Osteoblast (primary cell): ENCODE data around the gene CD19. TPM values are rescaled to one million over a fixed set of nuclear protein-coding genes. Genes with fewer than 3 reads are reported as not detected.

Experiments used
- DNase-seq: peaks from one replicate; pipeline ENCODE4 v3.0.0; 2011; ENCODE audit warnings: low spot score, mixed read lengths; ENCODE audit not compliant: insufficient read length; ENCODE audit errors: missing footprints
- H2AFZ ChIP-seq: 2 replicates; pipeline ENCODE4 v1.6.0; 2011; ENCODE audit warnings: mild to moderate bottlenecking, low read length
- H3K27ac ChIP-seq: 2 replicates; pipeline ENCODE4 v1.5.1; 2011; ENCODE audit warnings: mild to moderate bottlenecking, low read depth, low read length, moderate library complexity
- H3K27me3 ChIP-seq: 2 replicates; pipeline ENCODE4 v1.6.0; 2012; ENCODE audit warnings: mild to moderate bottlenecking, control low read depth, inconsistent platforms, low read length, moderate library complexity; ENCODE audit not compliant: insufficient read depth
- H3K36me3 ChIP-seq: 2 replicates; pipeline ENCODE4 v1.5.1; 2011; ENCODE audit warnings: mild to moderate bottlenecking, low read length, control low read depth, moderate library complexity; ENCODE audit not compliant: insufficient read depth
- H3K4me1 ChIP-seq: 2 replicates; pipeline ENCODE4 v1.5.1; 2011; ENCODE audit warnings: mild to moderate bottlenecking, low read length, control low read depth, moderate library complexity; ENCODE audit not compliant: insufficient read depth
- H3K4me2 ChIP-seq: 2 replicates; pipeline ENCODE4 v1.6.0; 2011; ENCODE audit warnings: mild to moderate bottlenecking, low read length; ENCODE audit not compliant: insufficient read depth
- H3K4me3 ChIP-seq: fragments of 200-600 bp; sonication (generic); 3 replicates; pipeline ENCODE4 v1.5.1; 2012; ENCODE audit warnings: mild to moderate bottlenecking, low read length, inconsistent platforms; ENCODE audit not compliant: insufficient read depth
- H3K79me2 ChIP-seq: 2 replicates; pipeline ENCODE4 v1.6.0; 2012; ENCODE audit warnings: mild to moderate bottlenecking, low read length, control low read depth, inconsistent platforms; ENCODE audit not compliant: insufficient read depth
- H3K9me3 ChIP-seq: 2 replicates; pipeline ENCODE4 v1.5.1; 2011; ENCODE audit warnings: low read depth, low read length, control low read depth
- H4K20me1 ChIP-seq: 2 replicates; pipeline ENCODE4 v1.6.0; 2012; ENCODE audit warnings: mild to moderate bottlenecking, low read length, control low read depth; ENCODE audit not compliant: insufficient read depth
- CTCF ChIP-seq: IDR thresholded peaks from 2 replicates; pipeline ENCODE4 v1.5.1; 2011; ENCODE audit warnings: mild to moderate bottlenecking, low read depth, low read length, moderate library complexity; ENCODE audit errors: extremely low read depth
- total RNA-seq: library from RNA; depleted of rRNA; stranded (reverse); fragments of >200 nt; gene quantifications from 2 replicates; pipeline ENCODE4 v1.2.3, GENCODE V29; 2012

Gene CD19
- total RNA-seq, 1 donor: not detected

DNA sequence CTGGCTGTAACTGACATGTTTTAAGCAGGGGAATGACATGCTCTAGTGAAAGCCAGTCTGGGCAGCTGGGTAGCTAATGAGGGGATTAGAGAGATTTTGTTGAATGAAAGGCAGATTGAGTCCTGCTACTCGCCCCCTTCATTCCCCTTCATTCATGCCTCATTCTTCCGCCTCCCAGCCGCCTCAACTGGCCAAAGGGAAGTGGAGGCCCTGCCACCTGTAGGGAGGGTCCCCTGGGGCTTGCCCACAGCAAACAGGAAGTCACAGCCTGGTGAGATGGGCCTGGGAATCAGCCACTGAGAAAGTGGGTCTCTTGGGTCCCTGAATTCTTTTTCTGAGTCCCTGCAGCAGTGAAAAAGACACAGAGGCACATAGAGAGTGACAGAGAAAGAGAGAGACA lies 1.1 kb upstream of the CD19 start:
- Histone ChIP-seq H3K36me3 (no peaks in the 10 kb centered on the region), H3K27me3 (no peaks in the 10 kb centered on the region), H3K9me3 (no peaks in the 10 kb centered on the region), H3K27ac (no peak overlapping the region), H3K4me1 (peaks cover 9% of the 10 kb centered on the region), H3K79me2 (no peaks in the 10 kb centered on the region), H2AFZ (no peak overlapping the region), H4K20me1 (no peaks in the 10 kb centered on the region), H3K4me2 (no peak overlapping the region), H3K4me3 (no peak overlapping the region)
- DNase-seq: peak; percentile 27
- no peak for TF ChIP-seq CTCF

DNA sequence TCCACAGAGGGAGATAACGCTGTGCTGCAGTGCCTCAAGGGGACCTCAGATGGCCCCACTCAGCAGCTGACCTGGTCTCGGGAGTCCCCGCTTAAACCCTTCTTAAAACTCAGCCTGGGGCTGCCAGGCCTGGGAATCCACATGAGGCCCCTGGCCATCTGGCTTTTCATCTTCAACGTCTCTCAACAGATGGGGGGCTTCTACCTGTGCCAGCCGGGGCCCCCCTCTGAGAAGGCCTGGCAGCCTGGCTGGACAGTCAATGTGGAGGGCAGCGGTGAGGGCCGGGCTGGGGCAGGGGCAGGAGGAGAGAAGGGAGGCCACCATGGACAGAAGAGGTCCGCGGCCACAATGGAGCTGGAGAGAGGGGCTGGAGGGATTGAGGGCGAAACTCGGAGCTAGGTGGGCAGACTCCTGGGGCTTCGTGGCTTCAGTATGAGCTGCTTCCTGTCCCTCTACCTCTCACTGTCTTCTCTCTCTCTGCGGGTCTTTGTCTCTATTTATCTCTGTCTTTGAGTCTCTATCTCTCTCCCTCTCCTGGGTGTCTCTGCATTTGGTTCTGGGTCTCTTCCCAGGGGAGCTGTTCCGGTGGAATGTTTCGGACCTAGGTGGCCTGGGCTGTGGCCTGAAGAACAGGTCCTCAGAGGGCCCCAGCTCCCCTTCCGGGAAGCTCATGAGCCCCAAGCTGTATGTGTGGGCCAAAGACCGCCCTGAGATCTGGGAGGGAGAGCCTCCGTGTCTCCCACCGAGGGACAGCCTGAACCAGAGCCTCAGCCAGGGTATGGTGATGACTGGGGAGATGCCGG lies 769 bp downstream of the CD19 start:
- Histone ChIP-seq H3K79me2 (no peaks in the 10 kb centered on the region), H3K4me2 (no peak overlapping the region), H3K36me3 (no peaks in the 10 kb centered on the region), H3K4me1 (peaks cover 5% of the 10 kb centered on the region), H4K20me1 (no peaks in the 10 kb centered on the region), H3K27me3 (no peaks in the 10 kb centered on the region), H3K4me3 (no peak overlapping the region), H2AFZ (no peak overlapping the region), H3K9me3 (no peaks in the 10 kb centered on the region), H3K27ac (no peak overlapping the region)
- TF ChIP-seq CTCF: no peak
- peak; percentile 62 for DNase-seq

DNA sequence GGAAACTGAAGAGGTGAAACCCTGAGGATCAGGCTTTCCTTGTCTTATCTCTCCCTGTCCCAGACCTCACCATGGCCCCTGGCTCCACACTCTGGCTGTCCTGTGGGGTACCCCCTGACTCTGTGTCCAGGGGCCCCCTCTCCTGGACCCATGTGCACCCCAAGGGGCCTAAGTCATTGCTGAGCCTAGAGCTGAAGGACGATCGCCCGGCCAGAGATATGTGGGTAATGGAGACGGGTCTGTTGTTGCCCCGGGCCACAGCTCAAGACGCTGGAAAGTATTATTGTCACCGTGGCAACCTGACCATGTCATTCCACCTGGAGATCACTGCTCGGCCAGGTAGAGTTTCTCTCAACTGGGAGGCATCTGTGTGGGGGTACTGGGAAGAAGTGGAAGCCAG lies 1.4 kb downstream of the CD19 start:
- peak; percentile 75 for DNase-seq
- H3K36me3 ChIP-seq: no peaks in the 10 kb centered on the region
- H3K9me3 ChIP-seq: no peaks in the 10 kb centered on the region
- no peak overlapping the region for H3K27ac ChIP-seq
- no peaks in the 10 kb centered on the region for H4K20me1 ChIP-seq
- H2AFZ ChIP-seq: no peak overlapping the region
- H3K27me3 ChIP-seq: no peaks in the 10 kb centered on the region
- no peak overlapping the region for H3K4me3 ChIP-seq
- no peak overlapping the region for H3K4me2 ChIP-seq
- peaks cover 5% of the 10 kb centered on the region for H3K4me1 ChIP-seq
- no peaks in the 10 kb centered on the region for H3K79me2 ChIP-seq
- no peak for TF ChIP-seq CTCF

DNA sequence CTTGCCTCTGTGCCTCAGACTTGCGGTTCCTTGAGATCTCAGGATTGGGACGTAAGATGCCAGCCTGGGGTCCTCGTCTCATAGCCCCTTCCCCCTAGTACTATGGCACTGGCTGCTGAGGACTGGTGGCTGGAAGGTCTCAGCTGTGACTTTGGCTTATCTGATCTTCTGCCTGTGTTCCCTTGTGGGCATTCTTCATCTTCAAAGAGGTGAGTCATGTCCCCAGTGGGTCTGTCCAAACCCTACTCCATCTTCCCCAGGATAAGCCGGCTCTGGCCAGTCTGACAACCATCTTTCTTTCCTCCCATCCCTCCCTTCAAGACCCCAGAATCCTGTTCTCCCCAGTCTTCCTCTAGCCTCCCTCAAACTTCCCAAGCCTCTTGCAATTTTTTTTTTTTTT lies 3.6 kb downstream of the CD19 start:
- Histone ChIP-seq H3K9me3 (no peaks in the 10 kb centered on the region), H2AFZ (no peak overlapping the region), H3K4me3 (no peak overlapping the region), H3K4me2 (no peak overlapping the region), H3K27me3 (no peaks in the 10 kb centered on the region), H3K36me3 (no peaks in the 10 kb centered on the region), H3K79me2 (no peaks in the 10 kb centered on the region), H4K20me1 (no peaks in the 10 kb centered on the region), H3K4me1 (peaks cover 5% of the 10 kb centered on the region), H3K27ac (no peak overlapping the region)
- no peak for TF ChIP-seq CTCF
- DNase-seq: peak; percentile 84
